H9 (cell line): ENCODE results near the gene ARHGAP26. TPM values are rescaled to one million over a fixed set of nuclear protein-coding genes. Genes with fewer than 3 reads are reported as not detected.
A peak's percentile ranks its signal among the peaks of the same experiment; 100 is the strongest.

Source experiments
- DNase-seq: peaks from one replicate; pipeline ENCODE4 v3.0.0-alpha.2; 2017
- H2AFZ ChIP-seq: one replicate; pipeline ENCODE4 v1.6.1; 2013; ENCODE audit warnings: mild to moderate bottlenecking, low read length, control low read depth, moderate library complexity
- H2AK5ac ChIP-seq: 2 replicates; pipeline ENCODE4 v1.6.1; 2013; ENCODE audit warnings: low read length, control low read depth, mixed read lengths; ENCODE audit not compliant: insufficient read length
- H2BK120ac ChIP-seq: one replicate; pipeline ENCODE4 v1.6.1; 2013; ENCODE audit warnings: low read depth, mild to moderate bottlenecking, low read length, control low read depth, inconsistent platforms; ENCODE audit not compliant: poor library complexity, severe bottlenecking
- H2BK12ac ChIP-seq: 2 replicates; pipeline ENCODE4 v1.6.1; 2013; ENCODE audit warnings: low read length, control low read depth, mixed read lengths, low read depth; ENCODE audit not compliant: insufficient read length
- H2BK15ac ChIP-seq: 2 replicates; pipeline ENCODE4 v1.6.1; 2013; ENCODE audit warnings: low read depth, low read length, control low read depth
- H2BK20ac ChIP-seq: one replicate; pipeline ENCODE4 v1.6.1; 2013; ENCODE audit warnings: low read depth, mild to moderate bottlenecking, low read length, control low read depth, inconsistent platforms; ENCODE audit not compliant: poor library complexity, severe bottlenecking
- H2BK5ac ChIP-seq: 2 replicates; pipeline ENCODE4 v1.6.1; 2013; ENCODE audit warnings: low read length, control low read depth, mixed read lengths; ENCODE audit not compliant: insufficient read length
- H3K14ac ChIP-seq: 2 replicates; pipeline ENCODE4 v1.6.1; 2013; ENCODE audit warnings: low read length, control low read depth; ENCODE audit not compliant: insufficient read depth
- H3K18ac ChIP-seq: 2 replicates; pipeline ENCODE4 v1.6.1; 2013; ENCODE audit warnings: low read depth, mild to moderate bottlenecking, mixed read lengths, low read length, control low read depth; ENCODE audit not compliant: insufficient read length
- H3K23ac ChIP-seq: 2 replicates; pipeline ENCODE4 v1.6.1; 2013; ENCODE audit warnings: low read length, control low read depth, mixed read lengths, low read depth; ENCODE audit not compliant: insufficient read length
- H3K23me2 ChIP-seq: 2 replicates; pipeline ENCODE4 v1.6.1; 2013; ENCODE audit warnings: low read depth, mild to moderate bottlenecking, mixed read lengths, low read length, control low read depth; ENCODE audit not compliant: insufficient read length, poor library complexity, severe bottlenecking
- H3K27ac ChIP-seq: 2 replicates; pipeline ENCODE4 v1.5.1; 2013; ENCODE audit warnings: low read length, control low read depth, mixed read lengths, low read depth; ENCODE audit not compliant: insufficient read length
- H3K27me3 ChIP-seq: 2 replicates; pipeline ENCODE4 v1.6.1; 2013; ENCODE audit warnings: low read length, control low read depth, inconsistent platforms; ENCODE audit not compliant: insufficient read depth
- H3K4ac ChIP-seq: 2 replicates; pipeline ENCODE4 v1.6.1; 2013; ENCODE audit warnings: low read depth, mild to moderate bottlenecking, control low read depth, inconsistent platforms, low read length, moderate library complexity
- H3K4me1 ChIP-seq: 2 replicates; pipeline ENCODE4 v1.6.1; 2013; ENCODE audit warnings: low read length, control low read depth, inconsistent platforms; ENCODE audit not compliant: insufficient read depth
- H3K4me2 ChIP-seq: 2 replicates; pipeline ENCODE4 v1.6.1; 2013; ENCODE audit warnings: low read length, control low read depth, mixed read lengths; ENCODE audit not compliant: insufficient read length, insufficient read depth
- H3K56ac ChIP-seq: 2 replicates; pipeline ENCODE4 v1.6.1; 2013; ENCODE audit warnings: low read depth, mild to moderate bottlenecking, mixed read lengths, low read length, control low read depth; ENCODE audit not compliant: insufficient read length
- H3K79me1 ChIP-seq: 2 replicates; pipeline ENCODE4 v1.6.1; 2013; ENCODE audit warnings: low read depth, mild to moderate bottlenecking, moderate library complexity, low read length, control low read depth, inconsistent platforms; ENCODE audit not compliant: insufficient read depth, poor library complexity, severe bottlenecking
- H3K79me2 ChIP-seq: 2 replicates; pipeline ENCODE4 v1.6.1; 2013; ENCODE audit warnings: low read length, control low read depth, inconsistent platforms; ENCODE audit not compliant: insufficient read depth
- H3K9ac ChIP-seq: 2 replicates; pipeline ENCODE4 v1.6.1; 2013; ENCODE audit warnings: low read length, control low read depth, mixed read lengths; ENCODE audit not compliant: insufficient read length; ENCODE audit errors: extremely low read depth
- H3K9me3 ChIP-seq: one replicate; pipeline ENCODE4 v1.6.1; 2013; ENCODE audit warnings: low read depth, low read length, inconsistent platforms; ENCODE audit not compliant: control insufficient read depth
- H3T11ph ChIP-seq: one replicate; pipeline ENCODE4 v1.6.1; 2013; ENCODE audit warnings: mild to moderate bottlenecking, low read length, control low read depth, inconsistent platforms
- H4K20me1 ChIP-seq: one replicate; pipeline ENCODE4 v1.6.1; 2013; ENCODE audit not compliant: control insufficient read depth, insufficient read length, insufficient read depth
- H4K5ac ChIP-seq: 2 replicates; pipeline ENCODE4 v1.6.1; 2013; ENCODE audit warnings: low read depth, mild to moderate bottlenecking, mixed read lengths, low read length, control low read depth; ENCODE audit not compliant: insufficient read length
- H4K8ac ChIP-seq: replicated peaks from 2 replicates; pipeline ENCODE4 v1.6.1; 2013; ENCODE audit warnings: low read length, control low read depth, mixed read lengths, low read depth; ENCODE audit not compliant: insufficient read length
- H4K91ac ChIP-seq: 2 replicates; pipeline ENCODE4 v1.6.1; 2013; ENCODE audit warnings: low read depth, mild to moderate bottlenecking, moderate library complexity, mixed read lengths, low read length, control low read depth; ENCODE audit not compliant: insufficient read length
- H3K27ac Mint-ChIP-seq, 3 experiments: 2 replicates in 2 of 3; 3 replicates in 1 of 3; pipeline ENCODE4 v1.8.0; 2020 to 2021; ENCODE audit warnings: mixed read lengths in 3 of 3, mild to moderate bottlenecking in 1 of 3, moderate library complexity in 1 of 3
- H3K27me3 Mint-ChIP-seq: 2 replicates; pipeline ENCODE4 v1.8.0; 2021; ENCODE audit warnings: low read depth, mild to moderate bottlenecking, moderate library complexity, mixed read lengths
- H3K36me3 Mint-ChIP-seq, 3 experiments: 2 replicates in 2 of 3; 3 replicates in 1 of 3; pipeline ENCODE4 v1.8.0; 2020 to 2021; ENCODE audit warnings: low read depth in 3 of 3, mixed read lengths in 3 of 3; ENCODE audit not compliant: insufficient read depth in 1 of 3
- H3K4me1 Mint-ChIP-seq, 2 experiments: 2 replicates each; pipeline ENCODE4 v1.8.0; 2020; ENCODE audit warnings: mixed read lengths in 2 of 2
- H3K4me3 Mint-ChIP-seq, 2 experiments: 2 replicates in 1 of 2; 3 replicates in 1 of 2; pipeline ENCODE4 v1.8.0; 2020 to 2021; ENCODE audit warnings: mild to moderate bottlenecking in 2 of 2, mixed read lengths in 2 of 2, moderate library complexity in 1 of 2
- H3K9me3 Mint-ChIP-seq, 2 experiments: 2 replicates in 1 of 2; 3 replicates in 1 of 2; pipeline ENCODE4 v1.8.0; 2020; ENCODE audit warnings: mild to moderate bottlenecking in 2 of 2, mixed read lengths in 2 of 2, moderate library complexity in 1 of 2
- CTCF ChIP-seq: fragments of 200-600 bp; sonication (generic); conservative IDR thresholded peaks from 3 replicates; pipeline ENCODE4 v1.8.0; 2021; ENCODE audit warnings: antibody characterized with exemption, mild to moderate bottlenecking
- WGBS: extraction: QIAGEN DNeasy Blood & Tissue Kit; methylation state at CpG from one replicate; pipeline ENCODE4 v1.1.7; 2013; ENCODE audit warnings: missing lambda C conversion rate, low lambda C conversion rate, mixed read lengths; ENCODE audit not compliant: insufficient read length; ENCODE audit errors: extremely low coverage; 5-methylcytosine and 5-hydroxymethylcytosine counted together
- total RNA-seq: library from RNA; stranded (reverse); gene quantifications from 2 replicates; pipeline ENCODE4 v1.2.1, GENCODE V29; 2021

Gene ARHGAP26
- total RNA-seq, 1 experiment from 2014 or later = 13.8 TPM

DNA sequence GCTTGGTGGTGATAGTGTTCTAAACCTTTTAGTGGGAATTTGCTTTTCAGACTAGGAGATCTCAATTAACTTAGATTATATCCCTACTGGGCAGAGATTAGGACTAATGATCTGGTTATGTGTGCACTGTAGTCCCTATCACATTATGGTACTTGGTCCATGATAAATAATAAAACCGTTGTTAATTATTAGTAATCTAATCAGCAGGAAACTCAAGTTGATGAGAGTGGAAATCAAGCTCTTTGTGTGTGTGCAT is 262.3 kb downstream of the ARHGAP26 start:
- H3K18ac ChIP-seq = no peak overlapping the region
- H3K23ac ChIP-seq = no peak overlapping the region
- Mint-ChIP-seq H3K9me3 (no peaks in the 10 kb centered on the region), H3K4me3 (no peak overlapping the region), H3K27me3 (no peaks in the 10 kb centered on the region; the same call in 1 of the 2 replicates), H3K27ac (peak overlapping the region in 1 of 3 experiments; percentile 40; a peak in 2 of 7 replicates), H3K36me3 (peaks cover 0 to 3% (median 0%) of the 10 kb centered on the region in 3 experiments; a peak in 1 of 7 replicates), H3K4me1 (peaks cover 47 to 54% of the 10 kb centered on the region in 2 experiments)
- H3K56ac ChIP-seq = no peak overlapping the region
- no peaks in the 10 kb centered on the region for H4K20me1 ChIP-seq
- H2BK20ac ChIP-seq = no peak overlapping the region
- no peak overlapping the region for H2AFZ ChIP-seq
- no peaks in the 10 kb centered on the region for H3K9me3 ChIP-seq
- no peaks in the 10 kb centered on the region for H3K79me1 ChIP-seq
- H4K91ac ChIP-seq = no peak overlapping the region
- no peak overlapping the region for H4K5ac ChIP-seq
- H3K23me2 ChIP-seq = no peaks in the 10 kb centered on the region
- no peak overlapping the region for H2BK12ac ChIP-seq
- H2AK5ac ChIP-seq = no peak overlapping the region
- no peak overlapping the region for H2BK15ac ChIP-seq
- no peak overlapping the region for H4K8ac ChIP-seq
- no peak overlapping the region for H3K4me2 ChIP-seq
- H3K4ac ChIP-seq = no peak overlapping the region
- no CpG with 5 or more reads among the region's 1 CpG for WGBS
- H3T11ph ChIP-seq = no peak overlapping the region
- TF ChIP-seq CTCF = no peak
- DNase-seq = no peak
- no peak overlapping the region for H2BK5ac ChIP-seq
- H3K27ac ChIP-seq = no peak overlapping the region
- no peaks in the 10 kb centered on the region for H3K27me3 ChIP-seq
- H3K79me2 ChIP-seq = no peaks in the 10 kb centered on the region
- H3K14ac ChIP-seq = no peak overlapping the region
- no peak overlapping the region for H3K9ac ChIP-seq
- H3K4me1 ChIP-seq = no peaks in the 10 kb centered on the region; the same call in 1 of the 2 replicates
- no peak overlapping the region for H2BK120ac ChIP-seq
